ENCODE data around the gene CENPU.

DNA sequence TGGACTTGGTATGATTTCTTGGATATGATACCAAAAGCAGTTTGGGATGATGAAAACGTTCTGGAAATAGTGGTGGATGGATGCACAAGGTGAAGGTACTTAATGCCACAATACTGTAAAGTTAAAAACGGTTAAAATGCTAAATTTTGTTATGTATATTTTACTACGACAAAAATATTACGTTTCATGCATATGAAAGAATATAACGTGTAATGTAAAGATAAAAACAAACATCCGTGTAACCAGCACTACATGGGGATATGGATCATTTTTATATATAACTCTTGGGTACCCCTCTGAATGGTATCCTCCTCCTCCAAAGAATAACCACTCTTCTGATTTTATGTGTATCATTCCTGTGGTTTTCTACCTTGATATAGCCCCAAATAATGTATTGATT is 862 bp upstream of the CENPU start:
- TF ChIP-seq POLR2A (IDR thresholded peaks at IDR 0.05; ENCODE audit: low read depth), result no peak
- TF ChIP-seq, protein P1, sequence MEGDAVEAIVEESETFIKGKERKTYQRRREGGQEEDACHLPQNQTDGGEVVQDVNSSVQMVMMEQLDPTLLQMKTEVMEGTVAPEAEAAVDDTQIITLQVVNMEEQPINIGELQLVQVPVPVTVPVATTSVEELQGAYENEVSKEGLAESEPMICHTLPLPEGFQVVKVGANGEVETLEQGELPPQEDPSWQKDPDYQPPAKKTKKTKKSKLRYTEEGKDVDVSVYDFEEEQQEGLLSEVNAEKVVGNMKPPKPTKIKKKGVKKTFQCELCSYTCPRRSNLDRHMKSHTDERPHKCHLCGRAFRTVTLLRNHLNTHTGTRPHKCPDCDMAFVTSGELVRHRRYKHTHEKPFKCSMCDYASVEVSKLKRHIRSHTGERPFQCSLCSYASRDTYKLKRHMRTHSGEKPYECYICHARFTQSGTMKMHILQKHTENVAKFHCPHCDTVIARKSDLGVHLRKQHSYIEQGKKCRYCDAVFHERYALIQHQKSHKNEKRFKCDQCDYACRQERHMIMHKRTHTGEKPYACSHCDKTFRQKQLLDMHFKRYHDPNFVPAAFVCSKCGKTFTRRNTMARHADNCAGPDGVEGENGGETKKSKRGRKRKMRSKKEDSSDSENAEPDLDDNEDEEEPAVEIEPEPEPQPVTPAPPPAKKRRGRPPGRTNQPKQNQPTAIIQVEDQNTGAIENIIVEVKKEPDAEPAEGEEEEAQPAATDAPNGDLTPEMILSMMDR (IDR thresholded peaks at IDR 0.05), result no peak

Measured in esophagus muscularis mucosa (tissue), 3 donors.